Measurements from ENCODE around the gene SEC14L2. TPM values are rescaled to one million over a fixed set of nuclear protein-coding genes. Genes with fewer than 3 reads are reported as not detected.
A peak's percentile ranks its signal among the peaks of the same experiment; 100 is the strongest.

The SEC14L2 gene
- total and polyA plus RNA-seq, 7 donors: 2.4 to 12.1 (median 5.5) TPM

GRCh38 chr22:30390974-30391691 is 5.7 kb upstream of the SEC14L2 start:
- DNase-seq: no peak
- WGBS, 2 donors: 46 to 60% methylated on average over 5 of the region's 5 CpGs

DNA sequence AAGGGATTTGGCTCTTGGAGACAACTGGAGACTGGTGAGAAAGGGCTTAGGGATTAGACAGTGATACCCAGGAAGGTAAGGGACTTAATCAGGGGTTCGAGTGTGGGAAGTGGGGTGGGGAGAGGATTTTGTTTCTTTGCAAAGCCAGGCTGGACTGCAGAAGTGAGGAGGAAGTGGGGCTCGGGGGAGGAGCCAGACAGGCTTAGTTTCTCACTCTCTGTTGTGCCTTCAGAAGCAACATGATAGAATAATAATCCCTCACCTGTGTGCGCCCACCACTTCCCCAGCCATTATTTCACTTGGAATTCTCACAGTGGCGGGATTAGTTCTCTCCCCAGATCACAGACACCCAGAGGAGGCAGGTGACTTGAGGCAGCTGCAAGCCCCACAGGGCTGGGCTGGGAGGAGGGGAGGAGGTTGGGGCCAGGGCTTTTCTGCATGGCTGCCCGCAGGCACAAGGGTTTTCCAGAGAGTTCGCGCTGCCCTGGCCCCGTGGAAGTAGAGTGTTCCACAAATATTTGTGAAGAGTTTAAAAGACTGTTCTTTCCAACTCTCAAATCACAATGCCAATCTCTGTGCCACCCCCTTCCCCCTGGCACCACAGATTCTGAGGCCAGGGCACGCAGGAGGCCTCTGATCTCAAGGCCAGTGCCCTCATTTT is 4.0 kb upstream of the SEC14L2 start:
- intact Hi-C loops (cut with DNase I): no loop called here
- TF ChIP-seq POLR2A (IDR thresholded peaks at IDR 0.05) (no peak), EP300 (IDR thresholded peaks at IDR 0.05) (no peak), CTCF (IDR thresholded peaks at IDR 0.05) (no peak), POLR2AphosphoS5 (IDR thresholded peaks at IDR 0.05) (no peak)
- Histone ChIP-seq H3K27ac (no peak overlapping the region), H3K27me3 (no peaks in the 10 kb centered on the region), H3K4me1 (peaks cover 0 to 18% (median 15%) of the 10 kb centered on the region in 4 donors), H3K36me3 (no peaks in the 10 kb centered on the region), H3K9me3 (no peaks in the 10 kb centered on the region), H3K4me3 (no peak overlapping the region)
- WGBS, 2 donors: 61 to 80% methylated on average over 9 of the region's 9 CpGs
- no peak for DNase-seq

More at GRCh38 chr22:30390974-30391691, 5.7 kb upstream of the SEC14L2 start:
- no peak overlapping the region for H3K4me3 ChIP-seq
- intact Hi-C loops (cut with DNase I): loop anchor here (1.0 kb wide), 1 partner anchor 94 kb away; no protein-coding TSS in a partner anchor
- TF ChIP-seq CTCF (IDR thresholded peaks at IDR 0.05) (peak; percentile 20 to 76 (median 68)), POLR2AphosphoS5 (IDR thresholded peaks at IDR 0.05) (peak in 1 of 4 donors; percentile 16), POLR2A (IDR thresholded peaks at IDR 0.05) (no peak)
- no peak overlapping the region for H3K27ac ChIP-seq
- H3K36me3 ChIP-seq: no peaks in the 10 kb centered on the region
- no peaks in the 10 kb centered on the region for H3K27me3 ChIP-seq
- H3K9me3 ChIP-seq: no peaks in the 10 kb centered on the region
- peaks cover 3 to 14% (median 12%) of the 10 kb centered on the region in 4 donors for H3K4me1 ChIP-seq

DNA sequence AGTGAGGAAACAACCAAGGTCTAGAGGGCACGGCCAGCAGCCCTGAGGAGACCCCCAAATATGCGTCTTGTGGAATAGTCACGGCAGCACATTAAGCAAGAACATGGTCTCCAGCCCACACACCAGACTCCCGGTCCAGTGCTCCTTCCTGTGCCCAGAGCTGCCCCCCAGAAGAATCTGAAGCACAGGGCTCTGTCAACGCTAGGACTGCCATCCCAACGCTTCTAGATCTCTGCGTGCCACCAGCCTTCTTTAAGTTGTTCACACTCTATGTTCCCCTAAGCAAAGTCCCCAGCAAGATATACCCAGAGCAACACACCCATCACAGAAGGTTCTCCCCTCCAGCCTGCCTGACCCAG is 3.5 kb upstream of the SEC14L2 start:
- Histone ChIP-seq H3K4me3 (no peak overlapping the region), H3K4me1 (peaks cover 0 to 23% (median 21%) of the 10 kb centered on the region in 4 donors), H3K27me3 (no peaks in the 10 kb centered on the region), H3K9me3 (no peaks in the 10 kb centered on the region), H3K27ac (no peak overlapping the region), H3K36me3 (no peaks in the 10 kb centered on the region)
- intact Hi-C loops (cut with DNase I): no loop called here
- DNase-seq: no peak
- no peak for TF ChIP-seq POLR2AphosphoS5 (IDR thresholded peaks at IDR 0.05)
- WGBS, 2 donors: 85 to 86% methylated on average over 7 of the region's 7 CpGs

DNA sequence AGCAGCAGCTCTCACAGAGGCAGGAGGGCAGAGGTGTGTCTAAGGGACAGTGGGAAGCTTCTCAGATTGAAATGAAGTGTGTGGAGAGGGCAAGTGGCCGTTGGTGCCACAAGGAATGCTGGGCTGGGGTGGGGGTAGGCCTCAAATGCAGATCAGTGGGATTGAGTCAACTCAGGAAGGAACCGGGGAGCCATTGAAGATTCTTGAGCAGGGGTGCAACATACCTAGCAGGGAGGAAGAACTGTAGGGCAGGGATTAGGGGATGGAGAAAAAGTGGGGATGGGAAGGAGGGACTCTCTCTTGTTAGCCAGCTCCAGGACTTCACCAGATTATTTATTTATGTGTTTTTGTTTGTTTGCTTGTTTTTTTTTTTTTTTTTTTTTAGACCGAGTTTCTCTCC is 2.9 kb upstream of the SEC14L2 start:
- Histone ChIP-seq H3K4me1 (peaks cover 0 to 26% (median 23%) of the 10 kb centered on the region in 4 donors), H3K4me3 (no peak overlapping the region), H3K36me3 (no peaks in the 10 kb centered on the region), H3K9me3 (no peaks in the 10 kb centered on the region), H3K27me3 (no peaks in the 10 kb centered on the region), H3K27ac (no peak overlapping the region)
- no peak for DNase-seq
- TF ChIP-seq EP300 (IDR thresholded peaks at IDR 0.05) (no peak), POLR2AphosphoS5 (IDR thresholded peaks at IDR 0.05) (no peak), POLR2A (IDR thresholded peaks at IDR 0.05) (no peak), CTCF (IDR thresholded peaks at IDR 0.05) (no peak)
- 87 to 89% methylated on average over 3 of the region's 3 CpGs for WGBS, 2 donors
- intact Hi-C loops (cut with DNase I): no loop called here

Data from sigmoid colon (tissue), 7 donors.